Activated CD4-positive, alpha-beta memory T cell treated with anti-CD3 and anti-CD28 coated beads for 36 hours (primary cell): Measurements from ENCODE around the gene CTXN1. TPM values are rescaled to one million over a fixed set of nuclear protein-coding genes. Genes with fewer than 3 reads are reported as not detected.

Experiments used
- CTCF ChIA-PET: fragments of 350-600 bp; sonication (Branson Sonifier 250); formaldehyde crosslinking; loops from one replicate; lab custom pipeline; 2021; ENCODE audit warnings: antibody characterized with exemption, inconsistent platforms; lab: Charles Lee
- POLR2A ChIA-PET: fragments of 350-600 bp; sonication (Branson Sonifier 250); formaldehyde crosslinking; loops from one replicate; lab custom pipeline; 2021; ENCODE audit warnings: antibody characterized with exemption; lab: Charles Lee
- DNase-seq: peaks from one replicate; pipeline ENCODE4 v3.0.0-alpha.2; 2020
- H3K27ac Mint-ChIP-seq: one replicate; pipeline ENCODE4 v1.8.0; 2021; ENCODE audit warnings: mixed read lengths
- H3K27me3 Mint-ChIP-seq: one replicate; pipeline ENCODE4 v1.8.0; 2021; ENCODE audit warnings: mixed read lengths
- H3K36me3 Mint-ChIP-seq: one replicate; pipeline ENCODE4 v1.8.0; 2021; ENCODE audit warnings: mixed read lengths
- H3K4me1 Mint-ChIP-seq: one replicate; pipeline ENCODE4 v1.8.0; 2021; ENCODE audit warnings: low read depth, mixed read lengths
- H3K4me3 Mint-ChIP-seq: one replicate; pipeline ENCODE4 v1.8.0; 2021; ENCODE audit warnings: mild to moderate bottlenecking, mixed read lengths
- H3K9me3 Mint-ChIP-seq: one replicate; pipeline ENCODE4 v1.8.0; 2021; ENCODE audit warnings: mixed read lengths
- intact Hi-C: fragments of 100-400 bp; cut with micrococcal nuclease; formaldehyde crosslinking; loops from one replicate; pipeline ENCODE4 v1.15.1; 2023
- total RNA-seq, 2 experiments: library from RNA; stranded (reverse); gene quantifications; one replicate each; pipeline ENCODE4 v1.2.3, GENCODE V29; 2021

Gene CTXN1
- under 1 TPM; 0.29 to 0.77 TPM for total RNA-seq

DNA sequence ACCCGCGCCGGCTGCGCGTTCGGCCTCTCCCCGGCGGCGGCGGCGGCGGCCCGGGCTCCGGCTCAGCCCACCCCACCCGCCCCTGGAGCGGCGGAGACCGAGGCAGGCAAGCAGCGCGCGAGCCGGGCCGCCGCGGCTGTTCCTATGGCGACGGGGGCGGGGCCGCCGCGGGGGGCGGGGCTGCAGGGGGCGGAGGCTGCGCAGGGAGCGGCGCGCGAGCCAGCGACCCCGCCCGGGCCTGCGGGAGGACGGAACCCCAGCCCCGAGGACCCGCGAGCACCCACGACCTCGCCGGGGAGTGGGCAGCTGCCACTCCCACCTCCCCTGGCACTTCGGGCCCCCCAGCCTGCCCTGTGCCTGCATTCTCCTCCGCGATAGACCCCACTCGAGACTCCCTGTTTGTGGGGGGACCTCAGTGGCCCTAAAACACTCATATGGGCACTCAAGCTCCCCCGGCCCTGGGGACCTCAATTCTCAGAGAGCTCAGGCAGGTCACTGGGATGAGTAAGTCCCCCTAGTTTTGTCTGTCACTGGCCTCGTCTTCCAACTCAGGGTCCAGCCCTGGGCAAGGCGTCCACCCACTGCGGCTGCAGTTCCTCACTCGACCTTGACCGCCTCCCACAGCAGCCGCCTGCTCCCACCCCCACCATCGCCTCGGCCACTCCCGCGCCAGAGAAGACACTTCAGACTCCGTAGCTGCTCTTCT lies at the start of gene CTXN1:
Gene CTXN1, minus strand, starts transcription at position 115 of the 706 bp plus-strand sequence. CDS start 597 bp downstream, outside the sequence.
- peaks cover 26% of the 10 kb centered on the region for H3K4me1 Mint-ChIP-seq
- intact Hi-C loops, result no loop called here
- no peaks in the 10 kb centered on the region for H3K9me3 Mint-ChIP-seq
- H3K4me3 Mint-ChIP-seq, result peak within 1 kb of the TSS; percentile 59
- no peaks in the 10 kb centered on the region for H3K27me3 Mint-ChIP-seq
- no peak within 1 kb of the TSS for H3K27ac Mint-ChIP-seq
- peaks cover 10% of the 10 kb centered on the region for H3K36me3 Mint-ChIP-seq
- DNase-seq, result peak; percentile 80
- ChIA-PET POLR2A (interaction anchor here (1.1 kb wide), 1 partner anchor 18 kb away, joined by 3 read pairs; no protein-coding TSS in a partner anchor), CTCF (no interaction called here)

DNA sequence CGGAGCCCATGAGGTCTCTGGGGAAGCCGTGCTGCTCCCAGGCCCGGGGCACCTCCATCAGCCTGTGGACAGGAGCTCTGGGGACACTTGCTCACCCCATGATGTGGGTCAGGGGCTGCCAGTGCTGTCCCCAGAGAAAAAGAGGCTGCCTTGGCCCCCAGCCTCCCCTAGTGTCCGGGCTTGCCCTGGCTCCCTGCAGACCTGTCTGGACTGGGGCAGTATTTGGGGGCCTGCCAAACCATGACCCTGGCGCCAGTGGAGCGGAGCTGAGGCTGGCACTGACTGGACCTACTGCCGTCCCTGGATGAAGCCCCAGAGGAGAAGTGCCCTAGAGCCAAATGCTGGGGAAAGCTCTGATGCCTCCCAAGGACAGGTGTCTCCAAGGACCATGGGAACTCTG lies 49.1 kb upstream of the CTXN1 start:
- peaks cover 15% of the 10 kb centered on the region for H3K36me3 Mint-ChIP-seq
- H3K9me3 Mint-ChIP-seq, result no peaks in the 10 kb centered on the region
- ChIA-PET CTCF (no interaction called here), POLR2A (no interaction called here)
- no peaks in the 10 kb centered on the region for H3K27me3 Mint-ChIP-seq
- intact Hi-C loops, result no loop called here
- H3K27ac Mint-ChIP-seq, result no peak overlapping the region
- H3K4me3 Mint-ChIP-seq, result no peak overlapping the region
- DNase-seq, result no peak
- no peaks in the 10 kb centered on the region for H3K4me1 Mint-ChIP-seq

GRCh38 chr19:7973883-7974282 lies 47.9 kb upstream of the CTXN1 start:
- H3K36me3 Mint-ChIP-seq, result peaks cover 13% of the 10 kb centered on the region
- DNase-seq, result no peak
- H3K4me1 Mint-ChIP-seq, result no peaks in the 10 kb centered on the region
- POLR2A ChIA-PET, result no interaction called here
- CTCF ChIA-PET, result no interaction called here
- H3K27me3 Mint-ChIP-seq, result no peaks in the 10 kb centered on the region
- H3K9me3 Mint-ChIP-seq, result no peaks in the 10 kb centered on the region
- no peak overlapping the region for H3K4me3 Mint-ChIP-seq
- intact Hi-C loops, result no loop called here
- no peak overlapping the region for H3K27ac Mint-ChIP-seq

DNA sequence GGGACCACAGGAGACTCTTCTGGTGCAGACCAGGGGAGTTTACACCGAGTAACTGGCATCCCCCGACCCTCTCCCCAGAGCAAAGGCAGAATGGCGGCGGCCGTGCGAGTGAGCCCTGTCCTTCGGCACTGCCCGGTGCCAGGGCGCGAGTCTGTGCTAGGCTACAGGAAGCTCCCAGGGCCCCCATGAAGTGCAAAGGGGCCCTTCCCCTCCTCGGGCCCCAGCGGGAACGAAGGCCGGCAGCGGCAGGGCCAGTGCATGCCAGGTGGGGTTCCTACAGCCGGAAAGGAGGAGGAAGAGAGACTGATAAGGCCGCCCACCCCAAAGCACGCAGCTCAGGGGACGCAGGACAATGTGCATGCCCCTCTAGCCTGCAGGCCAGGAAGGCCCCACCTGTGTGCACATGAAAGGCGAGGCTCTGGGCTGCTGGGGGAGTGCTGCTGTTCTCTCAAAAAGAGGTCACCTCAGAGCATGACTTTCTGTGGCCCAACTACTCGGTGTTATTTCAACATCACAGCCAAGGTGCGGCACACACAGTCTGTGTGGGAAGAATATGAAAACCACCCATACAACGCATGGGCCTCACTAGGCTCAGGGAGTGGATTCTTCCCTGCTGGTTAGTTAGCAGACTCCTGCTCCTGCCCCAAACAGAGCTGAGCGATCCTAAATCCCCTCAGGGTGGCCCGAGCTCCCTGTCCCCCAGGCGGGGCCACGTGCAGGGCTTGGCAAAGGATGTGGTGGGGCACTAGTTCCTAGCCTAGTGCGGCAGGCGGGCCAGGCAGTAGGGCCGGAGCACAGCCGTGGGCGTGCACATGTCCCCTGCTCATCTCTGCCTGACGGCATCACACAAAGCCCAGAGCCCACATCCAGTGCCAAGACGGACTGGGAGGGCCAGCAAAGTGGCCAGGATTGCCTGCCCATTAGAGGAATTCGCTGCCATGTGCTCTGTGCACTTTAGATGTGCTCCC lies 45.9 kb upstream of the CTXN1 start:
- Mint-ChIP-seq H3K27me3 (no peaks in the 10 kb centered on the region), H3K4me3 (no peak overlapping the region), H3K4me1 (no peaks in the 10 kb centered on the region), H3K27ac (no peak overlapping the region), H3K9me3 (no peaks in the 10 kb centered on the region), H3K36me3 (peaks cover 13% of the 10 kb centered on the region)
- DNase-seq, result no peak
- ChIA-PET POLR2A (no interaction called here), CTCF (interaction anchor here (0.8 to 3.7 kb wide), 7 partner anchors 9 to 35 kb away, joined by 3 to 20 read pairs (median 4); partner anchors contain the start of gene TIMM44)
- intact Hi-C loops, result no loop called here

GRCh38 chr19:7970716-7971448 lies 44.9 kb upstream of the CTXN1 start:
- intact Hi-C loops, result no loop called here
- H3K27me3 Mint-ChIP-seq, result no peaks in the 10 kb centered on the region
- ChIA-PET POLR2A (no interaction called here), CTCF (interaction anchor here (0.6 to 3.7 kb wide), 19 partner anchors 8 to 374 kb away, joined by 3 to 20 read pairs (median 3); partner anchors contain the start of genes FBN3 and TIMM44)
- H3K9me3 Mint-ChIP-seq, result no peaks in the 10 kb centered on the region
- no peak overlapping the region for H3K4me3 Mint-ChIP-seq
- peaks cover 17% of the 10 kb centered on the region for H3K36me3 Mint-ChIP-seq
- H3K27ac Mint-ChIP-seq, result no peak overlapping the region
- no peaks in the 10 kb centered on the region for H3K4me1 Mint-ChIP-seq
- peak; percentile 36 for DNase-seq

DNA sequence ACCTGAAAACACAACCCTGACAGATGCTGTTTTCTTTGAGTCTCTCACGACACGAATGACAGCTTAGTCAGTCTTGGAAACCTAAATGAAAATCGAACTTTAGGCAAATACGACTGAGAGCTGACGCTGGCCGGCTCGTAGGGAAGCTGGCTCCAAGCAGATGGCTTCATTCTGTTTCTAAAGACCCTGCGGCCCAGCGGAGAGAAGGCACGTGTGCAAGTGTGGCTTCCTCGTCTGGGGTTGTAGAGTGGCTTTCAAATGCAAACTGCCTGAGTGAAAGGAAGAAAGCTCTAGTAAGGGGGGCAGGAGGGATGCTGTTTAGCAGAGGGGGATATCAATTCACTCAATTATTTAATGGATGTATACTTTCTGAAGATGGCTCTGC lies 43.6 kb upstream of the CTXN1 start:
- no peak overlapping the region for H3K27ac Mint-ChIP-seq
- no peaks in the 10 kb centered on the region for H3K9me3 Mint-ChIP-seq
- no peaks in the 10 kb centered on the region for H3K27me3 Mint-ChIP-seq
- no peak overlapping the region for H3K4me3 Mint-ChIP-seq
- intact Hi-C loops, result no loop called here
- CTCF ChIA-PET, result interaction anchor here (0.7 to 3.7 kb wide), 7 partner anchors 26 to 169 kb away, joined by 3 to 20 read pairs (median 4); partner anchors contain the start of genes SNAPC2 and TIMM44
- POLR2A ChIA-PET, result no interaction called here
- DNase-seq, result no peak
- H3K36me3 Mint-ChIP-seq, result peaks cover 20% of the 10 kb centered on the region
- no peaks in the 10 kb centered on the region for H3K4me1 Mint-ChIP-seq

GRCh38 chr19:7968796-7969554 lies 43.0 kb upstream of the CTXN1 start:
- Mint-ChIP-seq H3K9me3 (no peaks in the 10 kb centered on the region), H3K4me1 (no peaks in the 10 kb centered on the region), H3K27ac (no peak overlapping the region), H3K27me3 (no peaks in the 10 kb centered on the region), H3K4me3 (no peak overlapping the region), H3K36me3 (peaks cover 16% of the 10 kb centered on the region)
- CTCF ChIA-PET, result interaction anchor here (0.7 to 3.7 kb wide), 4 partner anchors 25 to 169 kb away, joined by 3 to 20 read pairs (median 4); partner anchors contain the start of gene TIMM44
- POLR2A ChIA-PET, result no interaction called here
- intact Hi-C loops, result no loop called here
- DNase-seq, result no peak

GRCh38 chr19:7968008-7968795 lies 42.3 kb upstream of the CTXN1 start:
- CTCF ChIA-PET, result interaction anchor here (1.5 to 3.7 kb wide), 2 partner anchors 25 to 35 kb away, joined by 3 to 20 read pairs; partner anchors contain the start of gene TIMM44
- no peak overlapping the region for H3K27ac Mint-ChIP-seq
- H3K27me3 Mint-ChIP-seq, result no peaks in the 10 kb centered on the region
- H3K4me1 Mint-ChIP-seq, result no peaks in the 10 kb centered on the region
- POLR2A ChIA-PET, result no interaction called here
- peaks cover 13% of the 10 kb centered on the region for H3K36me3 Mint-ChIP-seq
- intact Hi-C loops, result no loop called here
- no peak overlapping the region for H3K4me3 Mint-ChIP-seq
- H3K9me3 Mint-ChIP-seq, result no peaks in the 10 kb centered on the region
- DNase-seq, result no peak

DNA sequence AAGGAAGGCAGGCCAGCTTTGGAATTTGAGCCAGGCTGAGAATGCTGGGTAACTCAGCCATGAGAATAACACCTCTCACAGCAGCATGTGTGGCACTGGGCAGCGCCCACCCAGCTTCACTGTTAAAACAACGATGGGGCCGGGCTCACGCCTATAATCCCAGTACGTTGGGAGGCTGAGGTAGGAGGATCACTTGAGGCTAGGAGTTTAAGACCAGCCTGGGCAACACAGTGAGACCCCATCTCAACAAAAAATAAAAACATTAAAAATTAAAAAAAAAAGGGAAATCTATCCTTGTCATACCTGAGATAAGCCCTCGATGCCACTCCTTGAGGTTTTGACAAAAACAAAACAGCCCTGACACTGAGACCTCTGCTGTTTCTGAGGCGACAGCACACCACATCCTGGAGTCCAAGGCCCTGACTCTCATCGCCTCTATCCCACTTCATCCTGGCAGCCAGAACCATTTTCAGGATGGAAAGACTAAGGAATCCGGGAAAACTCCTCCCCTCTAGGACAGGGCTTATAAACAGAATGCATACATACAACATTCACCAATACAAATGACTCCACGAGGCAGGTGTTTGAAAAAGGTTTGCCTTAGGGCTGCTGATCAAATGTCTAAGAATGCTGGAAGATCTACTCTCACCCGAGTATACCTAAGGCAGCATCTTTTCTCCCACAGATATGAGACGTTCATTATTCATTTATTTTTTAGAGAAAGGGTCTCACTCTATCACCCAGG lies 40.2 kb upstream of the CTXN1 start:
- CTCF ChIA-PET, result no interaction called here
- peaks cover 19% of the 10 kb centered on the region for H3K36me3 Mint-ChIP-seq
- H3K9me3 Mint-ChIP-seq, result no peaks in the 10 kb centered on the region
- intact Hi-C loops, result no loop called here
- DNase-seq, result no peak
- no peaks in the 10 kb centered on the region for H3K4me1 Mint-ChIP-seq
- POLR2A ChIA-PET, result no interaction called here
- no peak overlapping the region for H3K27ac Mint-ChIP-seq
- no peaks in the 10 kb centered on the region for H3K27me3 Mint-ChIP-seq
- no peak overlapping the region for H3K4me3 Mint-ChIP-seq

DNA sequence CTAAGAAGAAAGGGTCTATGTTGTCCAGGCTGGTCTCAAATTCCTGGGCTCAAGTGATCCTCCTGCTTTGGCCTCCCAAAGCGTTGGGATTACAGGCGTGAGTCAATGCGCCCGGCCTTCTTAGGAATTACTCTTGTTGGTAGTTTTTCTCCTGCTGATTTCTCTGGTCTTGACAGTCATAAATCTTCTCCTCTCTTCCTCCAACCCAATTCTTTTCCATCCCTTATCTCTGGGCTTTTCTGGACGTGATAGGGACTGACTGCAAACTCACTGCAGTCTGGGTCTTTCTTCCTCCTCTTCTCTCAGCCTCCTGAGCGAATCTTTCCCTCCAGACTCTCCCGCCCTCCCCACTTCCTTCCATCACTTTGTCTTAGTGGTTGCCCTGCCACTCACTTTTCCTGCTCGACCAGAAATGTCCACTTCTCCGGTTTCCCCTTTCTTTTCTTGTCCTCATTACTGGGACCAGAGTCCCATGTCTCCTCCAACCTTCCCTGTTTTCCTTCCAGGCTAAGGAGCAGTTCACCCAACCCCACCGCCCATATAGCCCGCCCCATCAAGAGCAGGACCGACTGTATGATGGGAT lies 39.4 kb upstream of the CTXN1 start:
- ChIA-PET POLR2A (no interaction called here), CTCF (interaction anchor here (1.1 kb wide), 1 partner anchor 21 kb away, joined by 5 read pairs; no protein-coding TSS in a partner anchor)
- H3K27ac Mint-ChIP-seq, result no peak overlapping the region
- H3K36me3 Mint-ChIP-seq, result peaks cover 19% of the 10 kb centered on the region
- intact Hi-C loops, result no loop called here
- H3K9me3 Mint-ChIP-seq, result no peaks in the 10 kb centered on the region
- no peaks in the 10 kb centered on the region for H3K27me3 Mint-ChIP-seq
- no peaks in the 10 kb centered on the region for H3K4me1 Mint-ChIP-seq
- no peak overlapping the region for H3K4me3 Mint-ChIP-seq
- no peak for DNase-seq
